Measurements from ENCODE around the gene ITGB4.

Gene ITGB4

DNA sequence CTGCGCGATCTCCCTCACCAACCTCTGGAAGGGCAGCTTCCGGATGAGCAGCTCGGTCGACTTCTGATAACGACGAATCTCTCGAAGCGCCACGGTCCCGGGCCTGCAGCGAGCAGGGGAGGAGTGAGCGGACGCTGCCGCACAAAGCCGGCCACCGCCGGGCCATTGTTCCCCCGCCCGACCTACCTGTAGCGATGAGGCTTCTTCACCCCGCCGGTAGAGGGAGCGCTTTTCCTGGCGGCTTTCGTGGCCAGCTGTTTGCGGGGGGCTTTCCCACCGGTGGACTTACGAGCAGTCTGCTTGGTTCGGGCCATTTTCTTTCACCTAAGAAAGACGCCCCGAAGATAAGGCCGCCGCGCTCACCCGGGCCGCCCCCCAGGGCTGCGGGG is 57.6 kb downstream of the ITGB4 start:
- DNase-seq (ENCODE audit: low read depth) = no peak
- TF ChIP-seq, protein P1, sequence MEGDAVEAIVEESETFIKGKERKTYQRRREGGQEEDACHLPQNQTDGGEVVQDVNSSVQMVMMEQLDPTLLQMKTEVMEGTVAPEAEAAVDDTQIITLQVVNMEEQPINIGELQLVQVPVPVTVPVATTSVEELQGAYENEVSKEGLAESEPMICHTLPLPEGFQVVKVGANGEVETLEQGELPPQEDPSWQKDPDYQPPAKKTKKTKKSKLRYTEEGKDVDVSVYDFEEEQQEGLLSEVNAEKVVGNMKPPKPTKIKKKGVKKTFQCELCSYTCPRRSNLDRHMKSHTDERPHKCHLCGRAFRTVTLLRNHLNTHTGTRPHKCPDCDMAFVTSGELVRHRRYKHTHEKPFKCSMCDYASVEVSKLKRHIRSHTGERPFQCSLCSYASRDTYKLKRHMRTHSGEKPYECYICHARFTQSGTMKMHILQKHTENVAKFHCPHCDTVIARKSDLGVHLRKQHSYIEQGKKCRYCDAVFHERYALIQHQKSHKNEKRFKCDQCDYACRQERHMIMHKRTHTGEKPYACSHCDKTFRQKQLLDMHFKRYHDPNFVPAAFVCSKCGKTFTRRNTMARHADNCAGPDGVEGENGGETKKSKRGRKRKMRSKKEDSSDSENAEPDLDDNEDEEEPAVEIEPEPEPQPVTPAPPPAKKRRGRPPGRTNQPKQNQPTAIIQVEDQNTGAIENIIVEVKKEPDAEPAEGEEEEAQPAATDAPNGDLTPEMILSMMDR (conservative IDR thresholded peaks at IDR 0.05; ENCODE audit: low read length) = peak; percentile 52
- peak overlapping the region; percentile 91 for H3K4me3 ChIP-seq (ENCODE audit: low read length)

DNA sequence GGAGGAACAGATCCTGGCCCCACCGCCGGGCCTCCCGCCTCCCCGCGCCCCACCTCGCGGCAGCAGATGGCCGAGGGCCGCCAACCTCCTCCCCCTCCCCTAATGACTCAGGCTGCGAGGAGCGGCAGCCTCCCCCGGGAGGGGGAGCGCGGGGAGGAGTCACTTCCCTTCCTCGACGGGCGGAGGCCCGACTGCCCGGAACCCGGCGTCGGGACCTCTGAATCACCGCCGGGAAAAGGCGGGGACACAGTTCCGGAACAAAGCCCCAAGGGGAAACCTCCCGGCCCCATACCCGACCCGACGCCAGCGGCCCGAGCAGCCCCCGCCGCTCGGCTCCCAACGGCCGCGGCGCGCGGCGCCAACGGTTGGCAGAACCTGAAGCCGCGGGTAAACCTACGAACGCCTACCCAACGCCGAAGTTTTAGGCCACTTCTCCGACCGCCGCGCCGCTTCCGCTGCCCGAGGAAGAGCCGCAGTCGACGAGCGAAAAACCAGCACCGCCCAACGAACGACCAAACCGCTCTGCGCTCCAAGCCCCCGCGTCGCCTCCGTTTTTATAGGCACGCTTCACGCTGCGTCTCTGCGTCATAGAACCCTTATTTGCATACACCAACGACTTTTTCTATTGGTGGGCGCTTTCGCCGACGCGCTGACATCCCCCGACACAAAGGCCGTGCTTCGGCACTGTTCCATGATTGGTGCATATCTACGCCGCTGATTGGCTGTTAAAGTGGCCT is 58.2 kb downstream of the ITGB4 start:
- peak overlapping the region; percentile 91 for H3K4me3 ChIP-seq (ENCODE audit: low read length)
- peak; percentile 100 for DNase-seq (ENCODE audit: low read depth)
- TF ChIP-seq, protein P1 (conservative IDR thresholded peaks at IDR 0.05; ENCODE audit: low read length) = no peak

DNA sequence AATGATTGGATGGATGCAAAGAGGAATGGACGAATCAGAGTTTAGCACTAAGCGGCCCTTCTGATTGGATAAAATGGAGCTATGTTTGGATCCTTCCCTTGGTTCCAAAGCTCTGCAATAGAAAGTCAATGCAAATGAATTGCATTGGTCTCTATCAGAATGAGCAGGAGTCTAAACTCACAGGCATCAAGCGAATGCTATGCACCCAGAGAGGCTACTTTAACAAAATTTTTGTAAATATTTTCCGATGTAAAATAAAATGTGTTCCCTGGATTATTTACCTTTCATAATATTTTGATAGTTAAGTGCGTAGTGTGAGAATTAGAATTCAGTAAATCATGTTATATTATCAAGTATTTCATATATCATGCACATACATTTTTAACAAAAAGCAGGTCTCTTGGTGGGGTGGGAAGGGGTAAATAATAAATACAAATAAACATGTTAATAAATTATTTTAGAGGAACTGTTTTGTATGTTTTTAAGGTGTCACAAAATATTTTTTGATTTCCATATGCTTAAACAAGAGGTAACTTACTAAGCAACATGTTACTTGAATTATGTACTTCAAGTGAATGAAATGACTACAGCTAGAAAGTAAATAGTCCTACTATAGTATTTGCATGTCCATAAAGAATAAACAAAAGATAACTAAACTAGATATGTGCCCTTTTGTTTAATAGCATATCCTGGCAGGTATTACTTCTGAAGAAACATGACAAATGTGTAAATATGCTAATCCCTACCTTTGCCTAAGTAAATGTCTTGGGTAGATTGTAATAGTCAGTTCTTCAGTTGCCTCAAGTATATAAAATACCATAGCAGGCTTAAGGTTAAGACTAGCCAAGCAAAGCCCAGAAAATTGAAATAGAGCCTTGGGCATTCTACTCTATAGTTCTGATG is 59.0 kb downstream of the ITGB4 start:
- H3K4me3 ChIP-seq (ENCODE audit: low read length) = no peak overlapping the region
- TF ChIP-seq, protein P1 (conservative IDR thresholded peaks at IDR 0.05; ENCODE audit: low read length) = no peak
- no peak for DNase-seq (ENCODE audit: low read depth)

DNA sequence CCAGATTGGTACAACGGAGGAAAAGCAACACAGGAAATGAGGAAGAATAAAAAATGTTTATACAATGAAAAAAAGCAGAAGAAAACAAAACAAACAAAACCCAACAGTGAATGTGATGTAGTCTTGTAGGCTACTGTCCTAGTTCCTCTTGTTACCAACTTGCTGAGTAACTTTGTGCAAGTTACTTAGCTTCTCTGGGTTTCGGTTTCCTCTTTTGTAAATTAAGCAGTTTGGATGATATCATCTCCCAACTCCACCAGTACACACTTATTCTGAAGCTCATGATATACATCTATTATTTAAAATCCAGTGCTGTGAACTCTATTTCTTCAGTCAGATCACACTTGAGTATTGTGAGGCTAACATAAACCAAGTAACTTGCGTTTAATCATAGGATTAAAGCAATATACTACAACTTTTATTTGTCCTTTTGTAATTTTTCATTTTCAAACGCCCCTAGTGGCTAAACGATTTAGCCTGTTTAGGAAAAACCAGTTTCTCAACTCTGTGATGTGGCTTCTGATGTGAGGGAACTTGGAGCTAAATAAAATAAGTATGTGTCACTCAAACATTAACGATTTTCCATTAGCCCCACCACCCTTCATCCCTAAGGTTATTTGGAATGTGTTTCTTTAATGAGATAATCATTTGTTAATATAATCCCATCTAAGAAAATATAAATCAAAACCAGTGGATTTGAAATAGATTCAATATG is 62.0 kb downstream of the ITGB4 start:
- TF ChIP-seq, protein P1 (conservative IDR thresholded peaks at IDR 0.05; ENCODE audit: low read length) = peak; percentile 79
- peak; percentile 67 for DNase-seq (ENCODE audit: low read depth)
- H3K4me3 ChIP-seq (ENCODE audit: low read length) = peak overlapping the region; percentile 45

DNA sequence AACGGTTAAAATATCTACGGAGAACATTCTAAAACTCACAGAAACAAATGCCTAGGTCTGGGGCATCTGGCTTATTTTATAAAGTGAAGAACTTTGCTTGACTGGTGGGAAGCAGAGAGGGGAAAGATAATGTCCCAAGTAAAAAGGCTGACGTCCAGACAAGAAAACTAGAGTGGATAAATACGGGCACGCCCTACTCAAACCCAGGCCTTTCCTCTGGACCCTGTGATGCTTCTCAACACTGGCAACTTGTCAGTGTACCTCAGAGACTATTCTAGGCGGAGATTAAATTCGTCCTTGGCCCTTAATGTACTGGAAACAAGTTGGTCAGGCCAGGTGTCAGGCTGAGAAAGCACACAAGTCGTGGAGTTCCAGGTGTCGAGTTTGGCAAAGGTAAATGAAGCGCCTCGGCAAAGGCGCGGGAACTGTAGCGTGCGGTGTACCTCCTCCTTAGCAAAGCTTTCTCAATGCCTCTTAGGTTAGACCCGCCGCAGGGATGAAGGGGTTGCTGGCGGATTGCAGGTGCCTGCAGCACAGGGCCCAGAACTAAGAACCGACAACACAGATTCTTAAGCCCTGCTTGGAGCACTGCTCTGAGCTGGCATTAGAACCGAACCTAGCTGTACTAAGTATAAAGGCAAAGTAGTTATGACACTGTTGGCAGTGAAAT is 62.7 kb downstream of the ITGB4 start:
- TF ChIP-seq, protein P1 (conservative IDR thresholded peaks at IDR 0.05; ENCODE audit: low read length) = 0 out of 2 replicates have a peak, but pooled peaks have one; percentile 9
- no peak for DNase-seq (ENCODE audit: low read depth)
- peak overlapping the region; percentile 55 for H3K4me3 ChIP-seq (ENCODE audit: low read length)

DNA sequence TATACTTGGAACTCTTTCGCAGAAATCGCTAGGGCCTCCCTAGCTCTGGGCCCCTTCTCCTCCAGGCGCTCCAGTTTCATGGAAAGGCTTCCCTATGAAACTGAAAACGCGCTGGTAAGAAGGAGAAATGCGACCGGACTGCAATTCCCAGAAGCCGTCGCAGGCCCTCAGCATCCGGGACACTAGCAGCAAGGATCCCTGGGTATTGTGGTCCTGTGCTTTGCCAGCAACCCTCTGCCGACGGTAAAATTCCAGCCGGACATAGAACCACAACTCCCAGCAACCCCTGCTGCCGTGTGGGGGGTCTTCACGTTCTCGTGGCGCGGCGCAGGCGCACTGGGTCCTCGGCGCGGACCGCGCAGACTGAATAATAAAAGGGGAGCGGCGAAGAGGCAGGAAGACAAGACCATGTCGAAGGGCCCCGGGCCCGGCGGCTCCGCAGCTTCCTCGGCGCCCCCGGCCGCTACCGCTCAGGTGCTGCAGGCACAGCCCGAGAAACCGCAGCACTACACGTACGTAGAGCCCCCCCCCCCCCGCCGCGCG is 63.3 kb downstream of the ITGB4 start, which contains the start of gene UNK:
Gene UNK (plus strand): TSS at position 334 of the 543 bp plus-strand sequence. CDS start 75 bp downstream, at position 409.
- H3K4me3 ChIP-seq (ENCODE audit: low read length) = peak within 1 kb of the TSS; percentile 75
- peak; percentile 100 for DNase-seq (ENCODE audit: low read depth)
- TF ChIP-seq, protein P1 (conservative IDR thresholded peaks at IDR 0.05; ENCODE audit: low read length) = no peak; the same call in 1 of the 2 replicates
